K562 (cell line): ENCODE data around the gene NKAIN1. TPM values are rescaled to one million over a fixed set of nuclear protein-coding genes. Genes with fewer than 3 reads are reported as not detected.
A peak's percentile ranks its signal among the peaks of the same experiment; 100 is the strongest.

Experiments used
- ELF1 ChIP-seq: fragments of 200-800 bp; sonication (Bioruptor generic); IDR thresholded peaks from 2 replicates; pipeline ENCODE4 v1.6.1; 2016; ENCODE audit warnings: missing genetic modification characterization, missing compliant biosample characterization
- ESRRB ChIP-seq: fragments of 250-450 bp; sonication (Bioruptor Pico); IDR thresholded peaks from 2 replicates; pipeline ENCODE4 v1.5.0; 2020; ENCODE audit warnings: mild to moderate bottlenecking, moderate library complexity, borderline replicate concordance
- KDM1A ChIP-seq, 2 experiments: fragments of 450-650 bp; IDR thresholded peaks; 2 replicates each; pipeline ENCODE4 v1.6.1; 2016; ENCODE audit warnings: mild to moderate bottlenecking in 2 of 2
- KLF10 ChIP-seq: fragments of 250-450 bp; sonication (Bioruptor Pico); IDR thresholded peaks from 2 replicates; pipeline ENCODE4 v1.6.1; 2021; ENCODE audit warnings: matching md5 sums
- MED1 ChIP-seq: sonication (generic); formaldehyde crosslinking; IDR thresholded peaks from 2 replicates; pipeline ENCODE4 v1.8.1; 2023; ENCODE audit warnings: missing genetic modification reagents, borderline replicate concordance
- NKRF ChIP-seq: fragments of 450-650 bp; IDR thresholded peaks from 2 replicates; pipeline ENCODE4 v1.6.1; 2016; ENCODE audit warnings: borderline replicate concordance
- RAD21 ChIP-seq, 2 experiments: fragments of 250-450 bp in 1 of 2; fragments of 450-650 bp in 1 of 2; sonication (Bioruptor Pico) in 1 of 2; formaldehyde crosslinking in 1 of 2; IDR thresholded peaks in 1 of 2; conservative IDR thresholded peaks in 1 of 2; 2 replicates each; pipeline versions ENCODE4 v1.4.0 to v1.8.0; 2020 to 2022; ENCODE audit warnings: mild to moderate bottlenecking in 2 of 2, moderate library complexity in 1 of 2
- RUNX1 ChIP-seq: sonication (generic); IDR thresholded peaks from 2 replicates; pipeline ENCODE4 v1.6.1; 2016; ENCODE audit warnings: antibody characterized with exemption, low read depth
- SIN3A ChIP-seq, 2 experiments: fragments of 150-350 bp in 1 of 2; IDR thresholded peaks; 2 replicates each; pipeline ENCODE4 v1.6.1; 2011 to 2016; ENCODE audit warnings: borderline replicate concordance in 2 of 2, low read depth in 2 of 2, low read length in 2 of 2, mild to moderate bottlenecking in 2 of 2, moderate library complexity in 2 of 2; ENCODE audit not compliant: control insufficient read depth in 1 of 2
- USF1 ChIP-seq: sonication (generic); formaldehyde crosslinking; IDR thresholded peaks from 2 replicates; pipeline ENCODE4 v1.9.0; 2022; ENCODE audit warnings: mild to moderate bottlenecking, missing genetic modification reagents
- ZFP1 ChIP-seq: fragments of 450-650 bp; formaldehyde crosslinking; IDR thresholded peaks from 2 replicates; pipeline ENCODE4 v1.4.0; 2020; ENCODE audit warnings: mild to moderate bottlenecking, mixed read lengths
- ZFP36 ChIP-seq: fragments of 150-350 bp; IDR thresholded peaks from 2 replicates; pipeline ENCODE4 v1.6.1; 2018; ENCODE audit warnings: low read length, low read depth; ENCODE audit not compliant: partially characterized antibody
- ZKSCAN3 ChIP-seq: fragments of 250-450 bp; sonication (Bioruptor Pico); IDR thresholded peaks from 2 replicates; pipeline ENCODE4 v1.4.0; 2020
- ZNF408 ChIP-seq: fragments of 250-450 bp; sonication (Bioruptor Pico); IDR thresholded peaks from 2 replicates; pipeline ENCODE4 v1.4.0; 2020; ENCODE audit warnings: low read depth, mild to moderate bottlenecking, moderate library complexity
- ZNF77 ChIP-seq: fragments of 250-450 bp; sonication (Bioruptor Pico); IDR thresholded peaks from 2 replicates; pipeline ENCODE4 v1.5.0; 2020
- ZSCAN32 ChIP-seq: fragments of 450-650 bp; formaldehyde crosslinking; IDR thresholded peaks from 2 replicates; pipeline ENCODE4 v1.4.0; 2020; ENCODE audit warnings: mild to moderate bottlenecking, moderate library complexity
- polyA plus RNA-seq, 8 experiments: library from polyadenylated mRNA; depleted of rRNA in 4 of 8; stranded (reverse) in 5 of 8; unstranded in 3 of 8; fragments of >200 nt; fragmentation: Nextera tagmentation in 2 of 8; fragmentation: Illumina TruSeq in 1 of 8; extraction: Ambion mirVana in 2 of 8; extraction: Trizol in 1 of 8; gene quantifications; 2 replicates each; pipeline versions ENCODE4 v1.2.1 to v1.2.3, GENCODE V29; 2011 to 2014; ENCODE audit warnings: inconsistent platforms in 1 of 8, missing spikeins in 1 of 8
- total RNA-seq, 7 experiments: library from RNA; depleted of rRNA in 6 of 7; stranded (reverse); fragments of >200 nt in 6 of 7; fragmentation: Illumina TruSeq in 2 of 7; extraction: Trizol in 2 of 7; gene quantifications; 2 replicates each; pipeline versions ENCODE4 v1.2.1 to v1.2.3, GENCODE V29; 2011 to 2021; ENCODE audit warnings: low replicate concordance in 1 of 7
- TF ChIP-seq, protein P1 (sequence below): sonication (generic); formaldehyde crosslinking; IDR thresholded peaks from 2 replicates; pipeline ENCODE4 v1.8.1; 2023; ENCODE audit warnings: mild to moderate bottlenecking, missing genetic modification reagents
- TF ChIP-seq, protein P2 (sequence below): fragments of 450-650 bp; IDR thresholded peaks from 2 replicates; pipeline ENCODE4 v1.6.1; 2016; ENCODE audit warnings: missing biosample characterization, missing genetic modification characterization
- TF ChIP-seq, protein P3 (sequence below): fragments of 450-650 bp; IDR thresholded peaks from 2 replicates; pipeline ENCODE4 v1.6.1; 2016; ENCODE audit warnings: antibody characterized with exemption

Gene NKAIN1
- total and polyA plus RNA-seq, 9 of the 15 experiments (the other 6 are each of a cell fraction or from before 2014, with no cell fraction given), result 0.03 to 0.22 (median 0.04) TPM; not detected in 3

GRCh38 chr1:31182352-31182751 is 57.3 kb downstream of the NKAIN1 start (continued):
- TF ChIP-seq RUNX1 (no peak), ZKSCAN3 (CRISPR knock-in tag) (no peak), NKRF (peak; percentile 11; the same call in 1 of the 2 replicates), ZFP36 (no peak), KLF10 (CRISPR knock-in tag) (no peak), ZFP1 (no peak), RAD21 (CRISPR knock-in tag; conservative IDR thresholded peaks at IDR 0.05 in 1 of 2, IDR thresholded peaks at IDR 0.05 in 1 of 2) (peak in 1 of 2 experiments; percentile 30; a peak in 2 of 4 replicates), ZNF408 (no peak), KDM1A (IDR thresholded peaks at IDR 0.05) (0 out of 4 replicates have a peak, but pooled peaks have one; percentile 26), ESRRB (CRISPR knock-in tag) (no peak), ZNF77 (CRISPR knock-in tag) (no peak), ELF1 (no peak), USF1 (CRISPR knock-in tag) (no peak), ZSCAN32 (CRISPR knock-in tag) (no peak), MED1 (CRISPR knock-in tag) (0 out of 2 replicates have a peak, but pooled peaks have one; percentile 81), SIN3A (IDR thresholded peaks at IDR 0.05; ENCODE audit: borderline replicate concordance in 2 of 2, control insufficient read depth in 1 of 2, low read depth in 2 of 2, low read length in 2 of 2) (peak; percentile 87 to 88; a peak in 3 of 4 replicates)
- TF ChIP-seq, protein P1, sequence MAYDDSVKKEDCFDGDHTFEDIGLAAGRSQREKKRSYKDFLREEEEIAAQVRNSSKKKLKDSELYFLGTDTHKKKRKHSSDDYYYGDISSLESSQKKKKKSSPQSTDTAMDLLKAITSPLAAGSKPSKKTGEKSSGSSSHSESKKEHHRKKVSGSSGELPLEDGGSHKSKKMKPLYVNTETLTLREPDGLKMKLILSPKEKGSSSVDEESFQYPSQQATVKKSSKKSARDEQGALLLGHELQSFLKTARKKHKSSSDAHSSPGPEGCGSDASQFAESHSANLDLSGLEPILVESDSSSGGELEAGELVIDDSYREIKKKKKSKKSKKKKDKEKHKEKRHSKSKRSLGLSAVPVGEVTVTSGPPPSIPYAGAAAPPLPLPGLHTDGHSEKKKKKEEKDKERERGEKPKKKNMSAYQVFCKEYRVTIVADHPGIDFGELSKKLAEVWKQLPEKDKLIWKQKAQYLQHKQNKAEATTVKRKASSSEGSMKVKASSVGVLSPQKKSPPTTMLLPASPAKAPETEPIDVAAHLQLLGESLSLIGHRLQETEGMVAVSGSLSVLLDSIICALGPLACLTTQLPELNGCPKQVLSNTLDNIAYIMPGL (CRISPR knock-in tag), result peak; percentile 66; the same call in 1 of the 2 replicates
- TF ChIP-seq, protein P2, sequence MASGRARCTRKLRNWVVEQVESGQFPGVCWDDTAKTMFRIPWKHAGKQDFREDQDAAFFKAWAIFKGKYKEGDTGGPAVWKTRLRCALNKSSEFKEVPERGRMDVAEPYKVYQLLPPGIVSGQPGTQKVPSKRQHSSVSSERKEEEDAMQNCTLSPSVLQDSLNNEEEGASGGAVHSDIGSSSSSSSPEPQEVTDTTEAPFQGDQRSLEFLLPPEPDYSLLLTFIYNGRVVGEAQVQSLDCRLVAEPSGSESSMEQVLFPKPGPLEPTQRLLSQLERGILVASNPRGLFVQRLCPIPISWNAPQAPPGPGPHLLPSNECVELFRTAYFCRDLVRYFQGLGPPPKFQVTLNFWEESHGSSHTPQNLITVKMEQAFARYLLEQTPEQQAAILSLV (tag), result no peak
- TF ChIP-seq, protein P3, sequence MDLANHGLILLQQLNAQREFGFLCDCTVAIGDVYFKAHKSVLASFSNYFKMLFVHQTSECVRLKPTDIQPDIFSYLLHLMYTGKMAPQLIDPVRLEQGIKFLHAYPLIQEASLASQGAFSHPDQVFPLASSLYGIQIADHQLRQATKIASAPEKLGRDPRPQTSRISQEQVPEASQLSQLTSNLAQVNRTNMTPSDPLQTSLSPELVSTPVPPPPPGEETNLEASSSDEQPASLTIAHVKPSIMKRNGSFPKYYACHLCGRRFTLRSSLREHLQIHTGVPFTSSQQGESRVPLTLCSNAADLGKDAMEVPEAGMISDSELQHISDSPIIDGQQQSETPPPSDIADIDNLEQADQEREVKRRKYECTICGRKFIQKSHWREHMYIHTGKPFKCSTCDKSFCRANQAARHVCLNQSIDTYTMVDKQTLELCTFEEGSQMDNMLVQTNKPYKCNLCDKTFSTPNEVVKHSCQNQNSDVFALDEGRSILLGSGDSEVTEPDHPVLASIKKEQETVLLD, result no peak
